GM19043 (cell line): ENCODE data around the gene GPR132.

Experiments used
- ATAC-seq: cut with Tn5 transposase; IDR thresholded peaks from one replicate; pipeline ENCODE4 v1.9.1; 2021; ENCODE audit warnings: low read depth; ENCODE audit not compliant: unreplicated experiment

GPR132 gene

GRCh38 chr14:105023144-105023543 is 42.1 kb downstream of the GPR132 start:
- ATAC-seq, result no peak

- ATAC-seq, result no peak
Observed at GRCh38 chr14:105022276-105022670, 43.0 kb downstream of the GPR132 start.

GRCh38 chr14:105021656-105022275 is 43.5 kb downstream of the GPR132 start:
- no peak for ATAC-seq

GRCh38 chr14:105020815-105021655 is 44.2 kb downstream of the GPR132 start, which contains the start of gene CDCA4:
Gene CDCA4, minus strand, starts transcription at chr14:105021083. Its CDS starts 9,154 bp downstream, at chr14:105011929.
- ATAC-seq, result peak; percentile 55

- ATAC-seq, result peak; percentile 10
Observed at GRCh38 chr14:105019861-105020814, 45.1 kb downstream of the GPR132 start.

GRCh38 chr14:105018414-105018813 is 46.8 kb downstream of the GPR132 start:
- ATAC-seq, result no peak

GRCh38 chr14:105015905-105016304 is 49.3 kb downstream of the GPR132 start:
- ATAC-seq, result no peak

GRCh38 chr14:105015242-105015641 is 50.0 kb downstream of the GPR132 start:
- ATAC-seq, result no peak

- ATAC-seq, result no peak
Observed at GRCh38 chr14:105014631-105015030, 50.6 kb downstream of the GPR132 start.

- no peak for ATAC-seq
Observed at GRCh38 chr14:105014032-105014431, 51.2 kb downstream of the GPR132 start.

GRCh38 chr14:105013150-105013785 is 52.0 kb downstream of the GPR132 start:
- ATAC-seq, result no peak

- ATAC-seq, result no peak
Observed at GRCh38 chr14:105012171-105012985, 52.9 kb downstream of the GPR132 start.

GRCh38 chr14:105011312-105011990 is 53.8 kb downstream of the GPR132 start:
- ATAC-seq, result no peak

GRCh38 chr14:105010891-105011291 is 54.3 kb downstream of the GPR132 start:
- ATAC-seq, result no peak

GRCh38 chr14:105010106-105010505 is 55.1 kb downstream of the GPR132 start:
- ATAC-seq, result no peak

- no peak for ATAC-seq
Observed at GRCh38 chr14:105007593-105008264, 57.5 kb downstream of the GPR132 start.

- ATAC-seq, result no peak
Observed at GRCh38 chr14:105006831-105007592, 58.2 kb downstream of the GPR132 start.
